Progenitor cell of endocrine pancreas (in vitro differentiated cells): ENCODE results near the gene STRN. TPM values are rescaled to one million over a fixed set of nuclear protein-coding genes. Genes with fewer than 3 reads are reported as not detected.
A peak's percentile ranks its signal among the peaks of the same experiment; 100 is the strongest.

ENCODE experiments used
- DNase-seq: peaks from one replicate; pipeline ENCODE4 v3.0.0; 2021; ENCODE audit warnings: low spot score; ENCODE audit not compliant: unreplicated experiment
- H3K27ac Mint-ChIP-seq: 2 replicates; pipeline ENCODE4 v1.8.0; 2021; ENCODE audit warnings: mild to moderate bottlenecking, moderate library complexity, mixed read lengths
- H3K27me3 Mint-ChIP-seq: 2 replicates; pipeline ENCODE4 v1.8.0; 2021; ENCODE audit warnings: mixed read lengths
- H3K36me3 Mint-ChIP-seq: 2 replicates; pipeline ENCODE4 v1.8.0; 2022; ENCODE audit warnings: mixed read lengths; ENCODE audit not compliant: insufficient read depth
- H3K4me1 Mint-ChIP-seq: 2 replicates; pipeline ENCODE4 v1.8.0; 2021; ENCODE audit warnings: low read depth, mixed read lengths
- H3K4me3 Mint-ChIP-seq: 2 replicates; pipeline ENCODE4 v1.8.0; 2021; ENCODE audit warnings: low read depth, mild to moderate bottlenecking, moderate library complexity, mixed read lengths
- H3K9me3 Mint-ChIP-seq: 2 replicates; pipeline ENCODE4 v1.8.0; 2021; ENCODE audit warnings: low read depth, mixed read lengths
- CTCF ChIP-seq: fragments of 200-600 bp; sonication (generic); IDR thresholded peaks from one replicate; pipeline ENCODE4 v1.5.0; 2021; ENCODE audit warnings: antibody characterized with exemption, mild to moderate bottlenecking; ENCODE audit not compliant: unreplicated experiment
- total RNA-seq: library from RNA; stranded (reverse); gene quantifications from 2 replicates; pipeline ENCODE4 v1.2.1, GENCODE V29; 2021

Gene STRN
- total RNA-seq, 1 donor from 2014 or later: 19.9 TPM

GRCh38 chr2:36960773-36961172, 5.6 kb downstream of the STRN start:
- Mint-ChIP-seq H3K4me1 (peaks cover 39% of the 10 kb centered on the region), H3K9me3 (peaks cover 5% of the 10 kb centered on the region), H3K36me3 (peaks cover 4% of the 10 kb centered on the region), H3K4me3 (no peak overlapping the region), H3K27me3 (no peaks in the 10 kb centered on the region), H3K27ac (no peak overlapping the region)
- TF ChIP-seq CTCF: no peak
- DNase-seq: no peak

- Mint-ChIP-seq H3K36me3 (peaks cover 4% of the 10 kb centered on the region), H3K4me1 (peaks cover 33% of the 10 kb centered on the region), H3K27me3 (no peaks in the 10 kb centered on the region), H3K9me3 (peaks cover 5% of the 10 kb centered on the region), H3K27ac (no peak overlapping the region), H3K4me3 (no peak overlapping the region)
- no peak for TF ChIP-seq CTCF
- DNase-seq: no peak
Observed at GRCh38 chr2:36960005-36960675, 6.2 kb downstream of the STRN start.

GRCh38 chr2:36954977-36955607, 11.2 kb downstream of the STRN start:
- no peak overlapping the region for H3K27ac Mint-ChIP-seq
- peaks cover 4% of the 10 kb centered on the region for H3K36me3 Mint-ChIP-seq
- no peak overlapping the region for H3K4me3 Mint-ChIP-seq
- H3K27me3 Mint-ChIP-seq: no peaks in the 10 kb centered on the region
- no peak for TF ChIP-seq CTCF
- no peak for DNase-seq
- H3K9me3 Mint-ChIP-seq: peaks cover 5% of the 10 kb centered on the region
- peaks cover 17% of the 10 kb centered on the region for H3K4me1 Mint-ChIP-seq

- TF ChIP-seq CTCF: no peak
- no peaks in the 10 kb centered on the region for H3K27me3 Mint-ChIP-seq
- no peaks in the 10 kb centered on the region for H3K9me3 Mint-ChIP-seq
- peaks cover 21% of the 10 kb centered on the region for H3K4me1 Mint-ChIP-seq
- no peaks in the 10 kb centered on the region for H3K36me3 Mint-ChIP-seq
- peak overlapping the region; percentile 84 for H3K27ac Mint-ChIP-seq
- no peak overlapping the region for H3K4me3 Mint-ChIP-seq
- no peak for DNase-seq
Observed at GRCh38 chr2:36952748-36953197, 13.6 kb downstream of the STRN start.

- Mint-ChIP-seq H3K27ac (peak overlapping the region; percentile 86), H3K4me3 (no peak overlapping the region), H3K4me1 (peaks cover 17% of the 10 kb centered on the region), H3K36me3 (no peaks in the 10 kb centered on the region), H3K27me3 (no peaks in the 10 kb centered on the region), H3K9me3 (no peaks in the 10 kb centered on the region)
- TF ChIP-seq CTCF: no peak
- DNase-seq: no peak
Observed at GRCh38 chr2:36951574-36951973, 14.8 kb downstream of the STRN start.
